Measurements from ENCODE around the gene AKT3.

The AKT3 gene

DNA sequence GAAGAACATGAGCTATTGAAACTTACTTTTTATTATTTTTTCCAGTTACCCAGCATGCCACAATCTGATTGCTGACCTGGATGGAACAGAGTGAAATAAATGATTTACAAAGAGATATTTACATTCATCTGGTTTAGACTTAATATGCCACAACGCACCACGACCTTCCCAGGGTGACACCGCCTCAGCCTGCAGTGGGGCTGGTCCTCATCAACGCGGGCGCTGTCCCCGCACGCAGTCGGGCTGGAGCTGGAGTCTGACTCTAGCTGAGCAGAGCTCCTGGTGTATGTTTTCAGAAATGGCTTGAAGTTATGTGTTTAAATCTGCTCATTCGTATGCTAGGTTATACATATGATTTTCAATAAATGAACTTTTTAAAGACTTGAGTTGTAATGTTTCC lies 350.3 kb downstream of the AKT3 start:
- no peak for DNase-seq

DNA sequence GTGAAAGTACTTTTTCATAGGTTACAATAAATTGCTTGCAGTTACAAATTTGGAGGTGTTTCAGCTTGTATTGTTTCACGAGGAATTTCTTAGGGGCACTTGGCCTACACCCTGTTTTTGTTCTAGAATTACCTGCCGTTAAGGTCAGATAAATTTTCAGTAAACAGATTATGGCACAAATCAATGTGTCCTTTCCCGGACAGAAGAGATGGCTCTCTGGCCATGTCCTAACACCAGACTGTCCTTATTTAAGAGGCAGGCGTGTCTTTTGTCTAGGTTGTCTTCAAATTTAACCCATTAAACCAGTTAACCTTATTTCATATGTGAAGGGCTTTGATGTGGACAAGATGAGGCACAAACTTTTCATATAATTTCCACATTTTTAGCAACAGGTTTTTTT lies 350.8 kb downstream of the AKT3 start:
- no peak for DNase-seq

GRCh38 chr1:243497939-243498681 lies 351.9 kb downstream of the AKT3 start:
- DNase-seq: no peak

- DNase-seq: no peak
Observed at GRCh38 chr1:243496806-243497205, 353.2 kb downstream of the AKT3 start.

DNA sequence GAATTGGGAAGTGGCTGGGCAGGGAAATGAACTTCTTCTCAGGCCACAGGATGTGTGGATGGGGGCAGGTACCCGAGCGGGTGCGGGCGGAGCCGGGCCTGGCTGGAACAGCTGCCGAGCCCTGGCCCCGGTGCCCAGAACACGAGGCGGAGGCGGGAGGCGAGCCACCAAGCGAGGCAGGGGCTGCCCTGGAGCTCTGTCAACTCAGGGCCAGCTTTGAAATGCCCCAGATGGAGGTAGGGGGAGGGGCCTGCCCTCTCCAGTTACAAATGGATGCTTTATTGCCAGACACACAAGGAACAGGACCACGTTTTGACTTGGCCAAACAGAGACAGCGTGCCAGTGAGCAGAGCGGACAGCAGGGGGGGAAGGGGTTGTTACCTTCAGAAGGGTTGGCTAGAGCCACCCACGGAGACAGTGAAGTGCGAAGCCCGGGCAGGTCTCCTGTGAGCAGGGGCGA lies 353.8 kb downstream of the AKT3 start:
- no peak for DNase-seq

GRCh38 chr1:243495442-243496186 lies 354.4 kb downstream of the AKT3 start:
- no peak for DNase-seq

DNA sequence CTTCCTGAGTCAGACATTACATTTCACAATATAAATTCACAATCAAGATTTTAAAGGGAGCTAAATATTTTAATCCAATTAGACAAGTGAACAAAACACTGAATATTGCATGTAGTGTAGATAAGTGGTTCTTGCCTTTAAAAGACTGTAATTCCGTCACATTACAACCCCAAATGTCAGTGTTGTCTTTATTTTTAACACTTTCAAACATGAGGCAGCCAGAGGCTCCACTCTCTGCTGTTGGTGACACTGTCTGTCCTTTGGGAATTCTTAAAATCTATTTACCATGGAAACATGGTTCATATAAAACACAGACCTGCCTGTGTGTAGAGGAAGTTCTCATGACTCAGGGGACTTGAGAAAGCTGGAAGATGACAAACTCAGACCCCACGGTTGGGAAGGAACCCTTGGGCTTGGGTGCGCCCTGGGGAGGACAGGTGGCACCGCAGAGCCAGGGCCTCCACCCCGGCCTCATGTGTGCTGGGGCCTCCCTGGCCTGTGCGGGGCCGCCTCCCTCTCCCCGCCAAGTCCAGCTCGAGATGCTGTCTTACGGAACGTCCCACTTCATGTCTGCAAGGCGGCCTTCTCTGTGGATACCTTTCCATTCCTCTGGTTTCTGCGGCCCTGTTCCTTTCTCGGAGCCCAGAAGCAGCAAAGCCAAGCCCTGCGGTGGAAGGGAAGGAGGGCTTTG lies 355.2 kb downstream of the AKT3 start:
- no peak for DNase-seq

- DNase-seq: no peak
Observed at GRCh38 chr1:243493156-243494129, 356.6 kb downstream of the AKT3 start.

DNA sequence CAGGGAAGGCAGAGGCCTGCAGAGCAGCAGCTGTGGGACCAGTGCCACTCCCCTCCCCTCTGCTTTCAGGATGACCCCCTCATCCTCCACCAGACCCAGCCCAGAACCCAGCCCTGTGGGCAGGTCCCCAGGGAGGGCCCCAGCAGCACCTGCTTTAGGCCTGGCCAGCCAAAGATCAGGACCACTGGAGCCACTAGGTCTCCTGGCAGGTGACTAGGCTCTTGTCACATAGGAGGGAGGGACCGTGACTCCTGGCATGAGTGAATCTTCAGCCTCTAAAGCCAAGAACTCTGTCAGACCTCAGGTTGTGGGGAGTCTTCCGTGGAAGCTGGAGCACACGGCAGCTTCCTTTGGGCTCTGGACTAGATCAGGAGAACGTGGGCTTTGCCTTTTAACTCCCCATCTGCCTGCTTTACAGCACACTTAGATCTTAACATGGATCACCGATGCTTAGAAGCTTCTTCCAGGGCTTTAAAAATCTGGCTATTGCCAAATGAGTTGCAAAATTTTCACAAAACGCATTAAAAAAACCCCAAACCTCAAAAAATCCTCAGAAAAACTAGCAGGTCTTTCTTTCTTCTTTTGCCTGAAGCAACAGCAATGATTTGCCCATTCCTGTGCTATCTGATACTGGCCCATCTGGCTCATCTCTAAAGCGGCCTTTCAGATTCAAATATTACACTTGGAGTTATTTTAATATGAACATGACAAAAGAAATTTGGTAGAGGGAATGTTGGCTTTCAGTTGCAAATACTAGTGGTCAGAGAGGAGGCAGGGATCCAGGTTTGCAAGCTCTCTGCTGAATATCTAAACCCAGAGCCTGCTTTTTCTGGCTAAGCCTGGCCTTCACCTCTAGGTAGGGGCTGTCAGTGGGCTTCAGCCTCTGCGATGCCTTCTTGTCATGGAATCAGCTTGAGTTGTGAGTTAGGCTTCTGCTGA lies 359.0 kb downstream of the AKT3 start:
- DNase-seq: no peak

GRCh38 chr1:243489681-243490546 lies 360.1 kb downstream of the AKT3 start:
- no peak for DNase-seq

DNA sequence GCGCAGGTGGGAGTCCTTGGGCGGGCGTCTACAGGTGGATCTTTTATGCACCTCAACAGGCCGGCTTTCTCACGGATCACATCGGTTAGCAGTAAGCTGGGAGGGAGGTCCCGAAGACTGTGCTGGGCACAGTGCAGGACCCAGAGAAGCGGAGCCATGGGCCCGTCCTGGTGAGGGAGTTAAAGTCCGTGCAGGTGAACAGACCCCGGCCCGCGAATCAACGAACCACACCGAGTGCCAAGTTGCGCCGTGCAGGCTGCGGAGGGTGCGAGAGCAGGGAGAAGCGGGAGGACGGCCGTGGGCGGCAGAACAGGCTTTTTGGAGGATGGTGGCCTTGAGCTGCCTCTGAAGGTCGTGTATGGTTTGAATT lies 360.9 kb downstream of the AKT3 start:
- no peak for DNase-seq

DNA sequence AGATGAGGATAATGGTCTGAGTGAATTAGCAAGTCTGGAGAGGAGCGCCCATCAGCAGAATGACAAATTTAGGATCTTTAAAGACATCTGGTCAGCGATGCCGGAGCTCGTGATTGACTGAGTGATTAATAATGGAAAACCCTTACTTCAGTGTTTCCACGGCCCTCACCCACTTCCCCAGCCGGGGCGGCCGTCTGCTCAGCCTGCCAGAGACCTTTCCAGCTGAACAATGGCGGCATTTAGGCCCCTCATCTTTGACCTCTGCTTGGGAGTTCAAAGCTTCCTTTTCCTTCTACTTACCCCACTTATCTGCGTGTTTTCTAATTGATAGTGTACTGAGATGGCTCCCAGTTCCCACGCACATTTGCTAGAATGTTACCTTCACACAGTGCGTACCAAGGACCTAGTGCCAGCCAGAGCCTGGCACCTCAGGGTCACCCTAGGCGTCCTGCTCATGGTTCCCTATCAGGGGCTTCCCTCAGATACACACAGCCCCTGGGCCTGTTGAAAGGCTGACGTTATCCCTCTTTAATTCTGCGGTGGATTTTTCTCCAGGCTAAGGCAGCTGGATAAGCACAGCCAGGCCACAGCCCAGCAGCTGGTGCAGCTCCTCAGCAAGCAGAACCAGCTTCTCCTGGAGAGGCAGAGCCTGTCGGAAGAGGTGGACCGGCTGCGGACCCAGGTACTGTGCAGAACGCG lies 361.4 kb downstream of the AKT3 start:
- no peak for DNase-seq

DNA sequence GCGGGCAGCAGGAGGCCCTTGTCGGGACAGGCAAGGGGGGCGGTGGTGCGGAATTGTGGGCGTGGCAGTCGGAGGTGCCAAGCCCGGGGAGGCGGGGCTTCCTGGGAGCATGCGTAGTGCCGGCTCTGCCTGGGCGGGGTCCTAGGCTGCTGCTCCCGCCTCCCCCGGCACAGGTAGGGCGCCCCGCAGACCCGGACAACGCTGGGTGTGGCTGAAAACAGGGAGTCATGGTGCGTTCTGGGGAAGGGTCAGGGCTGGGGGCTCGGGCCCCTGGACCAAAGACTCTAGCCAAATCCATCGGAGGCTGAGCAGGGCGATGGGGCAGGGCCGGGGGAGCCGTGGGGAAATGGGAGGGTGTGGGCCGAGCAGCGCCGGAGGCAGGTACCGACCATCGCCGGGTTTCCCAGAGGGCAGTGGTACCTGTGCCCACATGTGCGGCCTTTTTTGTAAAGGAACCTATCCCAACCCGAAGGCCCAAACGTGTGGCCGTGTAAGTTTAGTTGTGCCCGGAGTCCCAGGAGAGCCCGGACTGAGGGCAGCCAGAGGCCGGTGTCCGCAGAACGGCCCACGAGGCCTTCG lies 362.3 kb downstream of the AKT3 start:
- no peak for DNase-seq

GRCh38 chr1:243487036-243487648 lies 362.9 kb downstream of the AKT3 start:
- no peak for DNase-seq

GRCh38 chr1:243483952-243484351 lies 366.1 kb downstream of the AKT3 start:
- DNase-seq: no peak

- no peak for DNase-seq
Observed at GRCh38 chr1:243483071-243483771, 366.8 kb downstream of the AKT3 start.

- no peak for DNase-seq
Observed at GRCh38 chr1:243482141-243483022, 367.7 kb downstream of the AKT3 start.

Data from stimulated activated CD4-positive, alpha-beta T cell treated with anti-CD3 and anti-CD28 coated beads, Interleukin-1b, Interleukin-23, amount 100 ng/mL, for 48 hours (primary cell).